Motor neuron (in vitro differentiated cells): ENCODE data around the gene PKD2L2. TPM values are rescaled to one million over a fixed set of nuclear protein-coding genes. Genes with fewer than 3 reads are reported as not detected.

ENCODE experiments used
- total RNA-seq, 8 experiments: library from RNA; unstranded; fragments of 300-600 nt; gene quantifications; 2 replicates each; pipeline versions ENCODE4 v1.2.3 to v1.2.4, GENCODE V29; 2022

The PKD2L2 gene
- total RNA-seq, 8 experiments from 2014 or later, result 0.14 to 1.1 (median 0.47) TPM

Other genes with a start within 250 kb of the PKD2L2 start
- 1 to 10 TPM; 2.3 to 7.2 (median 5.0) TPM for gene KLHL3, start 153.4 kb upstream of the PKD2L2 start, total RNA-seq
- 10 to 100 TPM; 10.7 to 63.9 (median 26.1) TPM for gene HNRNPA0, start 135.1 kb upstream of the PKD2L2 start, total RNA-seq
- under 1 TPM in 7 of 8 experiments, not detected in 1; 0.11 to 0.73 (median 0.22) TPM for gene MYOT, start 21.6 kb upstream of the PKD2L2 start, total RNA-seq
- gene FAM13B, start 143.6 kb downstream of the PKD2L2 start, total RNA-seq, result 10 to 100 TPM; 12.2 to 32.8 (median 23.9) TPM
- gene WNT8A, start 194.6 kb downstream of the PKD2L2 start, total RNA-seq, result under 1 TPM in 4 of 8 experiments, not detected in 4; 0.16 to 0.95 (median 0.54) TPM
- gene NME5, start 250.0 kb downstream of the PKD2L2 start, total RNA-seq, result 10 to 100 TPM in 1 of 8 experiments, 1 to 10 TPM in 6, not detected in 1; 1.7 to 26.2 (median 5.1) TPM